ENCODE data around the gene HNRNPA3.
"Not testable (repeated sequence)": the region's sequence is repeated elsewhere in the genome, so short reads cannot be mapped to it uniquely, and the experiment has no call there.

The HNRNPA3 gene

DNA sequence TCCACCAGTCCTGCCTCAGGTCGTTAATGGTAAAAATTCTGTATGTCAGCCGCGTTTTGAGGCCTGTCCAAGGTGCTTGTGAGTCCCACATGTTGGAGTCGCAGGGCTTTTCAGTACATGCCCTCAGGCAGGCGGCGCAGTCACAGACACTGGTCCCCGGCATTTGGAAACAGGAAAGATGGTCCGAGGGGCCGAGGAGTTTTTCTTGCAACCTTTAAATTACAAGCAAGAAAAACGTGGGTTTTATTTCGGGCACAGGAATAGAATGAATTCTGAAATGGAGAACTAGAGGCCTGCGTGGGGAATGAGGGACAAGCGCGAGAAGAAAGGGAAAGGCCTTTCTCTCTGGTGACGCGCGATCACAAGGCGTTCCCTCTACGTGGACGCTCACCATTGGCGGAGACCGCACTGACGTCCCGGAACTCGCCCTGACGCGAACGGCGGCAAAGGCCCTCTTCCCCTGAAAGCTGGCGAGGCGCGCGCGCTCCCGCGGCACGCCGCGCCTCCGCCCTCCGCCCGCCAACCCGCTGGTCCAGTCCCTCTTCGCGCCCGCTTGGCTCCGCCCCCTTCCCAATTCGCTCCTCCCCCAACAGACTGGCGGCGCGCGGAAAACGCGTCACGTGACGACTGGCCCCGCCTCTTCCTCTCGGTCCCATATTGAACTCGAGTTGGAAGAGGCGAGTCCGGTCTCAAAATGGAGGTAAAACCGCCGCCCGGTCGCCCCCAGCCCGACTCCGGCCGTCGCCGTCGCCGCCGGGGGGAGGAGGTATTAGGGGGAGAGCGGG lies at the start of gene HNRNPA3:
Gene HNRNPA3 (plus strand): TSS at position 689 of the 785 bp plus-strand sequence. CDS start 6 bp downstream, at position 695.
- peak; percentile 98 to 99 for DNase-seq (ENCODE audit: low read depth in 2 of 2)

DNA sequence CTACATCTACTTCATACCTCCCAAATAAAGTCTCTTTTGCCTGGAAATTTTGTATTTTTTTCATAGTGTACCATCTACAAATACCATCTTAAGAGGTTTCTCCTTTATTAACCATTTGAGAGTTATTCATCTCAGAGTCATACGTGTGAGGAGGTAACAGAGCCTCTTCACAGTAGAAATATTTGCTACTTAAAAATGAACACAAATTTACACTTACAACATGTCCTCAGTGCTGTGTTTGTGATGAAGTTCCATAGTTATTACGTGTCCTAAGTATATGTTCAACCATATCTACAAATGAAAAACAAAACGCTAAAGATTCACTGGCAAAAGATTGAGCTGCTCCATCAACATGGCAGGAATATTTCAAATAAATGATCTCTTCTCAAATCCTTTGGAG lies 48.5 kb upstream of the HNRNPA3 start:
- no peak for DNase-seq (ENCODE audit: low read depth in 2 of 2)

DNA sequence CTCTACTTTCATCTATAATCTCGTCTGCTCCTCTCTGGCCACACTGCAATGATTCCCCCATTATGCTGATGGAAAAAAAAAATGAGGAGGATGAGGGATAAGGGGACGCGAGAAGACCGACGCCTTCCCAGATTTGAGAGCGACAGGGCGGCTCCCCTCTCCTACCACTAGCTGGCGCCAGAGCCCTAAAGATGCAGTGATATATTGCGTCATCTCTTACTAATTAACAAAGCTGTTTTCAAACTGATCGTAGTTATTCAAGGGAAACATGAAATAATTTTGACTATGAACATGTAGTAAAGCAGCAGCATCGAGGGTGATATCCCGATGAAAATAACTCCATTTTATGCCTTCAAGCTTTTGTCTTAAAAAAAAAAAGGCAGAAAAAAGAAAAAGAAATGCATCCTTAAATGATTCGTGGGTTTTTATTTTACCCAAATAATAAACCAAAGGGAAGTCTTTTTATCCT lies 48.0 kb upstream of the HNRNPA3 start:
- DNase-seq (ENCODE audit: low read depth in 2 of 2) = peak; percentile 39 to 67

DNA sequence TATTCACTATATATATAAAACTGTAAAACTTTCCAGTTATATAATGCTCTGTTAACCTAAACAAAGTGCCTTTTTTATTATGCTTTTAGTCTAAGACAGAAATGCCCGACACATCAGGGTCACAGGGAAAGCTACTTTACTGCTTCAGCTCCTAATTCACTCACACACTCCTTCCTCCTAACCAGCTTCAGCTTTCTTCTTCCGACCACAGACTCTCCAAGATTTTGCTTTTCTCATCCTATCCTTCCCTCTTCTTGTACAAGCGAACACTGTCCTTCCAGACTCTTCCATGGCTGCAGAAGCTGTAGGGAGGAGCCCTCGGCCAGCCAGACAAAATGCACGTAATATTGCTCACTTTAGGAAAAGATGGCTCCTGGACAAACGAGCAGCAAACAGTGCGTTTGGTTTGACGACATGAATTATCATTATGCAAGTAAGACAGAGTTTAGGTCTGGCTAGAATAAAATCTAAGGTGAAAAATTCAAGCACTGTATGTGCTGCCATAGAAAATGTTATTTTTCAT lies 47.5 kb upstream of the HNRNPA3 start:
- no peak for DNase-seq (ENCODE audit: low read depth in 2 of 2)

DNA sequence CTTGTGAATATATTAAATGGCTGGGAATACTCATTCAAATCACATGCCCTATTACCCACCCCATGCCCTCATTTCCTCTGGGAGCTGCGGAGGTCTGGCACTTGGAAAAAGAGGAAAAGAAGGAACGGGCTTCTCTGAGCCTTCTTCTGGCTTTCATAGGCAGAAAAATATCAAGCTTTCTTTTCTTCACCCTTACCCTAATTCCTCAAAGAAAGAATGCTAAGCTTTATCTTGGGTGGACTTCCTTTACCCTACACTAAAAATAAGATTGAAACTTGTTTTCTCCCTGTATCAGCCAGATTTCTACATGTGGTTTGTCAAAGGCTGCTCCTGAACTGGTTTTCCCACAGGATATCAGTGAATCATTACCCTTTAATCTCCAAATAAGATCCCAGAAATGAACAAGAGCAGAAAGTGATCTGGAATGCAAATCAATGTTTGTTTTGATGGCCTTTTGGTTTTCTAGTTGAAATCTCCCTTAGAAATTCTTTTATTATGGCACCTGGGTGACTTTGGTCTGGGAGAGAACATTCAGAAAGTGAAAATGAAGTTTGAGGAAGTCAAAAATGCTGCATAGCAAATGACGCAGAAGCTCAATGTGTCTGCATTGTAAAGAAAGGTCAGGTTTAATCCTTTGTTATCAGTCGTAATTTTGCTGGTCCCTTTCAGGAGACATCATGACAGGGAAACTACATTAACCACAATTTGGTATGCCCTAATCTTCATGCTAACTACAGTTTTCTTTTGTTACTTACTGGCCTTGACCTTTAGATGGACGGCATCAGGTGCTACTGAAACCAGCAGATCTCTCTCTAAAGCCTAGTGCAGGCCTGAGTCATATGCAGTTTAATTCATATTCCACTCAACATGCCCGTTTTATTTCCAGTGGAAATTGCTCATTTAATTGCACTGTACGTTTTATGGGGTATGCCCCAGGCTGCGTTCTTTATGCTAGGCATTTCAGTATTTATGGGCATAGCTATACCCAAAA lies 46.6 kb upstream of the HNRNPA3 start:
- no peak for DNase-seq (ENCODE audit: low read depth in 2 of 2)

DNA sequence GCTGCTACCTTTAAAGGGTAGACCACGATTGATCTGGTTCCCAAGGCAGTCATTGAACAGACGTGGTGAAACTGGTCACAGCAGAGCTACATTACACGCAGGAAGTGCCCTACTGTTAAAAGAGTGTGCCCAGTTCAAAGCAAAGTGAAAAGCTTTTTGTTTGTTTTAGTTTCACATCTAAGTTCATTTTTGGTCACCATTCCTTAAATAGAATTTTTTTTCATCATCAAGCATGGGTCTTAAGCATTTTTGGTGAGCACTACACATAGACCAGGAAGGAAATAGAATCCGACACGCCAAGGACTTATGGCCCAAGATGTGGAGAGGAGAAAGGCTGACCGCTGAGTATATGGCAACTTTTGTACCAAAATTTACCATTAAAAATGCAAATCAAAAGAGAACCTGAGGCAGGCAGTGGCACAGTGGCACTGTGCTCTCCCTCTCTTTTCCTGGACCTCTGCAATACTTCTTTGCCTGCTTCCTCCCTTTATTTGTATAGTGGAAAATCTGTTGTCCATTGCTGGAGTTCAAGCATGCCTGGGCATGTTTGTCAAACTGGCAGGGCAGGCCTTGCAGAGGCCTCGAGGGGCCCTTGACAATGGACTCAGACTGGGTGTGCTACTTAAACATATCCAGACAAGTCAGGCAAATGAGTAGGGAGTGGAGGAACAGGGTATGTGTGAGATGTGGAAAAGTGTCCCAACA lies 42.6 kb upstream of the HNRNPA3 start:
- DNase-seq (ENCODE audit: low read depth in 2 of 2) = no peak

DNA sequence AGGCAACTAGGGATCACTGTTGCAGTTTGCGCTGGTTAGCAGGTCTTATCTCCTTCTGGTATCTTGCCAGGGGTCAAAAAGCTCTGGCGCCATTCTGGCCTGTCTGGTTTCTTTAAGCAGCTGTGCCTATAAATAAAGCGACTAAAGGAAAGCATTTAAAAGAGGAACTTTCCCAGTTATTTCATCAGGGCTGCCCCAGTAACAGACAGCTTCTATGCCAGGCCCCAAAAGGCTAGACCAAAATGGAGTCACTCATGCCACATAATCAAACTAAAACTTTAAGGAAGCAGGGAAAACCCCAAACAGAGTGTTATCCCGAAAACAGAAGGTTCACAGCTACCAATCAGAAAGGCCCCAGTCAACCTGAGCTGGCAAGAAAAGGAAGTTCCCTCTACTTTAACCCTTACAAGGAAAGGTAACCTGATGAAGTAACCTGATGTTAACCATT lies 41.2 kb upstream of the HNRNPA3 start:
- no peak for DNase-seq (ENCODE audit: low read depth in 2 of 2)

DNA sequence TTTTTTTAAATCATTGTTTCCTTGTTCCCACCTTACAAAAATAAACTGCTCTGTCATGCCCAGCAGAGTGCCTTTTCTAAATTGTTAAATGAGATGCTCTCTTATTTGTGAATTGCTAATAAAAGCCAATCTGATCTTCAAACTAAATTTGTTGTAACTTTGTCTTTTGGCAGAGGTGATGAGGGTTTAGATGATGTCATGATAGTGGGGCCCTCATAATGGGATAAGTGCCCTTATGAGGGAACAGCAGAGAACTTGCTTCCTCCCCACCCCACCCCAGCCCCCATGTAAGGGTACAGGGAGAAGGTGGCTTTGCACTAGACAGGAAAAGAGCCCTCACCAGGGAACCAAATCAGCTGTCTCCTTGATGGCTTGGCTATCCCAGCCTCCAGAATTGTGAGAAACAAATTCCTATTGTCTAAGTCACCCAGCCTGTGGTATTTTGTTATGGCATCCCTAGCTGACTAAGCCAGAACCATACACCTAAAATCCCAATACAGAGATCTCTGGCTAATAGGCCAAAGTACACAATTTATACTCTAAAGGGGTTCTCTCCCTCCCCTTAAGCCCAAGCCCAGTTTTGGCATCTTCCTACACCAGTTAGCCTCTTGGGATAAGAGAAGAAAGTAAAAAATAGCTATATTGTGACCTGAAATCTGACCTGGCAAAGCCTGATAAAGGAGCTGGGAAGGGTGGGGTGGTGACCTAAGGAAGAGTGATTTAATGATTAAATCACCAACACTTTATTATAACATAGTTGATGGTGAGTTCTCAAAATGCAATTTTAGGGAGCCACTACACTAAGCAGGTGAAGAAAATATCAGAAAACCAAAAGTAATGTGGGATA lies 40.3 kb upstream of the HNRNPA3 start:
- no peak for DNase-seq (ENCODE audit: low read depth in 2 of 2)

DNA sequence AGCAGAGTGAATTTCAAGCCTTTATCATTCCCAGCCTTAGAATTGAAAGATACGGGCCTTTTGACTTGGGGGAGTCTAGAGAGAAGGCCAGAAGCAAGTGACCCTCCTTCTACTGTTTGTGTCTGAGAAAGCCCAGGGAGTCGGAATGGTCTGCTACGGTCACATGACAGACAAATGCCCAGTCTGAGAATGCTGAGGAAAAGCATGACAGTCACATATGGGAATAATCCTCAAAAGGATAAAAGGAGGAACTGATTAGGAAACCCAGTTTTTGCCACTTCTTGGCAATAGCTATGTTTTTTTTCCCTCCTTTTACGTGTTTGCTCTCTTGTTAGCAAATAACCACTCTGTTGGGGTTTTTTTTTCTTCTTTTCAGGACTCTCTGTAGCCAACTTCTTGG lies 38.1 kb upstream of the HNRNPA3 start:
- no peak for DNase-seq (ENCODE audit: low read depth in 2 of 2)

DNA sequence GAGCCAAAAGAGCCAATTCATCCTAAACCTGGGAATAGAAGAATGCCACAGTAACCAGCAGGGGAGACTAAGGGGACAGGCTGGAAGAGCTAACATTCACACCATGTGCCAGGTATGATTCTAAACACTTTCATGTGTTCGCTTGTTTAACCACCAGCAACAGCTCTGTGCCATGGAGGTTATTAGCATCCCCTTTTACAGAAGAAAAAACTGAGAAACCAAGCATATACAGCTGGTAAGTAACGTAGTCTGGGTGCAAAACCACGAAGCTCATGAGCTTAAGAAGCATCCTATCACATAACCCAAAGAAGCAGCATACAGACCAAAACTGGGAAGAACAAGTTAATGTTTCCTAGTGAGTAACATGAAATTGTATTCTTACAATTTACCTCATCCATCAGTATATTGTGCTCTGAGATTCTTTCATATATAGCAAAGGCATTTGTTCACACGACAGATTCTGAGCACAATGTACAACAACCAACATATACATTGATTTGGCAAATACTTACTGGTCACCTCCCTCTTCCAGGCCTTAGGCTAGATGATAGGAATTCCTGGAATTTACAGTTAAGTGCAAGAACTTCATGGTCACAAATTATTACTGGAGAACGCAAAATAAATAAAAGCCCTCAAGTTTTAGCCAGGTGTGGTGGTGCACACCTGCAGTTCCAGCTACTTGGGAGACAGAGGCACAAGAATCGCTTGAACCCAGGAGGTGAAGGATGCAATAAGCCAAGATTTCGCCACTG lies 36.5 kb upstream of the HNRNPA3 start:
- DNase-seq (ENCODE audit: low read depth in 2 of 2) = no peak

DNA sequence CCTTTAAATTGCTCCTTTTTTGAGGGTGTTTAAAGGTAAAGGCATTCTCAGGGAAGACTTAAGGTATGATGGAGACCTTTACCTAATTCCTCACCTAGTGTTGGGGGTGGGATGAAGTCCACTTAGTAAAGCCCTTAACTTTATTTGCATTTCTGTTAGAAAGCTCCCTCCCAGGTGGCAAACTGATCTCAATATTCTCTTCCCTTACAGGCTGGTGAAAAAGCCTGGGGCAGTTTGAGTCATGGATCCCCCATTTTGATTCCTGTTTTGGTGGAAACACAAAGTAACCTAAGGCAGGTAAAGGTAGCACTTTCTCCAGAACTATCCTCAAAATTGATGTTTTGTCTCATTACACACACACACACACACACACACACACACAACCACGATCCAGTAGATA lies 33.8 kb upstream of the HNRNPA3 start:
- DNase-seq (ENCODE audit: low read depth in 2 of 2) = no peak

DNA sequence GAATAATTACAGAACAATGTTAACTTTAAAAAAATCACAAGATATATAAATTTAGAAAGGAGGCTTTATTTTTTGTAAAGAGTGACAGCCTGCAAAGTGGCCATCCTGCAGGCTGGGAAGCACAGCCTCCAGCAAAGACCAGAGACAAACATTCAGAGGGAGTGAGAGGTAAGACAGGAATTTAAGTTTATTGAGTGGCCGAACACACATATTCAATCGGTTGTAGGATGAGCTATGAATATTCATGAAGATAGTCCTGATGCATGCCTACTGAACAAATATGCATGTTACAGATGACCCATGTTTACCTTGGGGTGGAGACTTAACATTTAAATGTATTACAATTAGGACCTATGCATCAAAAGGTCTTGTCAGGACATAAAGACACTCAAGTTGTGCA lies 33.4 kb upstream of the HNRNPA3 start:
- DNase-seq (ENCODE audit: low read depth in 2 of 2) = no peak

DNA sequence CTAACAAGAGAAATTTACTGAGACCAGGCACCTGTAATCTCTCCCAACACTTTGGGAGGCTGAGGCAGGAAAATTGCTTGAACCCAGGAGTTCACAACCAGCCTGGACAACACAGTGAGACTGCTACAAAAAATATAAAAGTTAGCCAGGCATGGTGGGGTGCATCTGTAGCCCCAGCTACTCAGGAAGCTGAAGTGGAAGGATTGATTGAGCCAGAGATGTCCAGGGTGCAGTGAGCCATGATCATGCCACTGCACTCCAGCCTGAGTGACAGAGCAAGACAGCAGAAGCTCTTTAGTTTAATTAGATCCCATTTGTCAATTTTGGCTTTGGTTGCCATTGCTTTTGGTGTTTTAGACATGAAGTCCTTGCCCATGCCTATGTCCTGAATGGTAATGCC lies 32.9 kb upstream of the HNRNPA3 start:
- not testable (repeated sequence) for DNase-seq (ENCODE audit: low read depth in 2 of 2)

DNA sequence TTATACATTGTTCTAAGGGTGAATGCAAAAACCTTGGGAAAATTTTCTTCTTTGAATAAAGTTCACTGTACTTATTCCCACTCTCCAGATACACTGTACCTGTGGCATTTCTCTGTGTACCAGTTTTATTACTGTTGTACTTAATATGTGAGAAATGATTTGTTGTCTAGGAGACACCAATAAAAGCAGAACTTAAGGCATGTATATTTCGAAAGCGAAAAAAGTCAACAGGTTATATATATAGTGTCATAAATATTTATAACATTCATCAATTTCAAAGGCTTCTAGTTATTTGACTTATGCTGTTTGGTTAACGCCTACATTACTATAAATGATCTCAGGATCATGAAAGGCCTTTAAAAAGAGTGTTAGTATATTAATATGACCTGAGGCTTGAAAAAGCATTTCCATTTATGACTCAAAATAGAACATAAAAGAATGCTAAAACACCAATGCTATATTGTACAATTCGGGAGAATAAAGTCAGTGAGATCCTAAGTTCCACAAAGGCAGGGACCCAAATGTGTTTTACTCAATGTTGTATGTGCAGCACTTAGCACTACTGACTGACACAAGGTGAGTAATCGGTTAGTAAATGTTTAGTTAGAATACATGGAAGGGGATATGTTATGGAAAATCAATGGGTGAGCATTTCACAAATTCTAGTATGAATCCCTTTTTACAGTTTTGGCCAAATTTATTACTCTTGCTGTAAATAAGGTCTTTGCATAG lies 32.2 kb upstream of the HNRNPA3 start:
- no peak for DNase-seq (ENCODE audit: low read depth in 2 of 2)

DNA sequence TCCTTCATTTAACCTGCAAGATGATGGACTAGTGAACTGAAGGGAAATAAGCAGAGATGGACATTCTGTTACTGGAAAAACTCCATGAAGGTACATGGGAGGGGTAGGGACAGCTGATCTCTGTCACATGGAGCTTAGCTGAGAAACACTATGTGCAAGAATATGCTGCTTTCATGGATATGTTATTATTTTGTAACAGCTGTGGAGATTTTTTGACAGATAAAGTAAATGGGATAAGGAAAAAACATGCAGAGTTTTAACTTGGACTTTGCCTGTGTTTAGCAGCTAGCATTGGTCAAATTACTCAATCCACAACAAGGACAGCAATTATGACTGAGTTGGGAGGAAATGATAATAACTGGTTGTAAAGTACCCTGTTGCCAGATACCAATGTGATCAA lies 28.7 kb upstream of the HNRNPA3 start:
- no peak for DNase-seq (ENCODE audit: low read depth in 2 of 2)

DNA sequence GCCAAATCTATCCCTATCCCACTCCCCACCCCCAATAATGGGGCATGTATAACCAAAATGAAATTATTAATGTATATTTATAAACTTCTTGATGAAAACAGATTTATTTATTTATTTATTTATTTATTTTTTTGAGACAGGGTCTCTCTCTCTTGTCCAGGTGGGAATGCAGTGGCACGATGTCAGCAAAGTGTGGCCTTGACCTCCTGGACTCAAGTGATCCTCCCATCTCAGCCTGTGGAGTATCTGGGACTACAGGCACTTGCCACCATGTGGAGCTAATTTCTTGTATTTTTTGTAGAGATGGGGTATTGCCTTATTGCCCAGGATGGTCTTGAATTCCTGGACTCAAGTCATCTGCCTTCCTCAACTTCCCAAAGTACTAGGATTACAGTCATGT lies 28.0 kb upstream of the HNRNPA3 start:
- no peak for DNase-seq (ENCODE audit: low read depth in 2 of 2)

DNA sequence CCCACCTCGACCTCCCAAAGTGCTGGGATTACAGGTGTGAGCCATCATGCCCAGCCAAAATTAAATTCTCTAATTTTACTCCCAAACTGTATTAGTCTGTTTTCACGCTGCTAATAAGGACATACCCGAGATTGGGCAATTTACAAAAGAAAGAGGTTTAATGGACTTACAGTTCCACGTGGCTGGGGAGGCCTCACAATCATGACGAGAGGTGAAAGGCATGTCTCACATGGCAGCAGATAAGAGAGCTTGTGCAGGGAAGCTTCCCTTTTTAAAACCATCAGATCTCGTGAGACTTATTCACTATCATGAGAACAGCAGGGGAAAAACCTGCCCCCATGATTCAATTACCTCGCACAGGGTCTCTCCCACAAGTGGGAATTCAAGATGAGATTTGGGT lies 26.6 kb upstream of the HNRNPA3 start:
- DNase-seq (ENCODE audit: low read depth in 2 of 2) = not testable (repeated sequence)

DNA sequence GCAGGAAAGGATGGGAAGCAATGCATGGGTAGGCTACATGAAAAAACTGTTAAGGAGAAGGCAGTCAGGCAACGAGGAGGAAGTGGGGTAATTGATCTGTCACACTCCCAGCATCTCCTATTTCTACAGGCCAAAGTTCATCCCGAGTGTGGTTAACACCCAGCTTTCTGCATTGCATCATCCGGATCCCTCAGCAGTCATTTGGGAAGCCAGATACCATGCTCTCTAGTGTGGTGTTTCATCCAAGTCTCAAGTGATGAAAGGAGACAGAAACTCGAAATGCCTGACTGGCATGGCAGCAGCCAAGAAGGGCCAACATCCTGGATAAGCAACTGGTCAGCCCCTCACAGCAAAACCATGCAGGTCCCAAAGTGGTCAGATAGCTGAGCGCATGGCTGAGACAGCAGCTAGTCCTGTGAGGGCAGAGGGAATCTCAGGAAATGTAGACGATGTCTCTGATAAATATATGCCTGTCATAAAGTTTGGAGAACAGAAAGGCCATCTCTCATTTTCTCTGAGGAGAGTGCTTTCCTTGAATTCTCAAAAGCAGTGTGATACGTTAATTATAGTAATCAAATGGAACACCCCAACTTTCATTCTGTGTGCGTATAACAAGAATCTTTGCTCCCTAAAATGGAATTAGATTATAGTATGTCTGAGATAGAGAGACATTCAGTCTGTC lies 24.8 kb upstream of the HNRNPA3 start:
- no peak for DNase-seq (ENCODE audit: low read depth in 2 of 2)

Data from stimulated activated CD4-positive, alpha-beta T cell treated with anti-CD3 and anti-CD28 coated beads, Interleukin-1b, Interleukin-23, amount 100 ng/mL, for 1 hour (primary cell).